GM21423 (cell line): ENCODE results near the gene ELMO1.
"Not testable (repeated sequence)": the region's sequence is repeated elsewhere in the genome, so short reads cannot be mapped to it uniquely, and the experiment has no call there.

ENCODE experiments used
- ATAC-seq: cut with Tn5 transposase; IDR thresholded peaks from one replicate; pipeline ENCODE4 v1.9.1; 2021; ENCODE audit warnings: mild to moderate bottlenecking, moderate library complexity; ENCODE audit not compliant: unreplicated experiment

The ELMO1 gene

GRCh38 chr7:37000511-37000910, 448.2 kb downstream of the ELMO1 start:
- no peak for ATAC-seq

DNA sequence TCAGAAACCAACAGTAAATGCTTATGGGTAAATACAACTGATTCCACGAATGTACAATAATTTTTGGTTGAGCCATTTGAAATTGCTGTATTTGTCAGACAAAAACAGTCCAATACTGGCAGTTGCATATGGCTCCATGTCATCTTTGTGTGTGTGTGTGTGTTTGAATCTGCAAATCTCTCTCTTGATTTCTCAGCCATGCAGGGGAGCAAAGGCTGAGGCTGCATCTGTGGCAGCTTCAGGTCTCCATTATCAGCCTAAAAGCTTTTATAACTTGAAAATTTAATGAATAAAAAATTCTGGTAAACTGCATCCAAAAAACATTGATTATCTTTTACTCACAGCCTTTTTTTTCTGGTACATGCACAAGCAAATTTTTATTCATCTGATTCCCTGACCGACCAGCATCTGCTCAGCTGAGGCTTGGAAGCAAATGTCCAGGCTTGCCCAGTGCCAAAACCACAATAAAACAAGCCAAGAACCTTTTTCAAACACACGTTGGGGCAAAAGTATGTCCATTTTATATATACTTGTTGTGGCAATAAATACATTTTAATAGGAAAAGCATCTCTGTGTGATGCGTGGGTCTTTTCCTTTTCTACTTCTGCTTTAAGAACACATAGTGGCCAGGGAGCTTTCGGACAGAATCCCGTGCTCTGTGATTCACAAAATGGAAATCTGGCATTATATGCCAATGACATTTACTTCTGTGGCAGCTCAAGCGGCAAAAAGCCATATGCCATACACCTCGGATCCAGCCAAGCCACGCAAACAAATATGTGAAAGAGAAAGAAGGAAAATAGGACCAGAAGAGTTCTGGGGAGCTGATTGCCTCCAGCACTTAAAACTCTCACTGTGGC, 448.8 kb downstream of the ELMO1 start:
- no peak for ATAC-seq

GRCh38 chr7:36995776-36996175, 452.9 kb downstream of the ELMO1 start:
- no peak for ATAC-seq

- ATAC-seq: no peak
Observed at GRCh38 chr7:36994456-36995112, 454.1 kb downstream of the ELMO1 start.

- ATAC-seq: no peak
Observed at GRCh38 chr7:36986948-36987724, 461.5 kb downstream of the ELMO1 start.

DNA sequence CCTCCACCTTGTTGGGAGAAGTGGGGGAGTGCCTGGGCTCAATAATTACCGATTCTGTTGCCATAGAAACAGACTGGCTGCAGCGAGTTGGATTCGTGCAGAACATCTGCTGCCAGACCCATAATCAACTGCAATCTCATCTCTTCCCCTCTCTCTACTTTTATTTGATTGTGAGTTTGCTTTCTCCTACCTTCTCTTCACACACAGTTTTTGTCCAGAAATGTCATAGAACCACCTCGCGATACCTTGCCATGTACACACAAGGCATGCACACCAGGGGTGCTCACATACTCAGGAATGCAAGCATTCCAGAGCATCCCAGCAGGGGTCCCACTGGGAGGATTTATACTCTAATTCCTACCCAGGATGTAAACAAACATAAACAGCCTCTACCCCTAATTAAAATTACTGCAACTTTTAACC, 462.1 kb downstream of the ELMO1 start:
- no peak for ATAC-seq

DNA sequence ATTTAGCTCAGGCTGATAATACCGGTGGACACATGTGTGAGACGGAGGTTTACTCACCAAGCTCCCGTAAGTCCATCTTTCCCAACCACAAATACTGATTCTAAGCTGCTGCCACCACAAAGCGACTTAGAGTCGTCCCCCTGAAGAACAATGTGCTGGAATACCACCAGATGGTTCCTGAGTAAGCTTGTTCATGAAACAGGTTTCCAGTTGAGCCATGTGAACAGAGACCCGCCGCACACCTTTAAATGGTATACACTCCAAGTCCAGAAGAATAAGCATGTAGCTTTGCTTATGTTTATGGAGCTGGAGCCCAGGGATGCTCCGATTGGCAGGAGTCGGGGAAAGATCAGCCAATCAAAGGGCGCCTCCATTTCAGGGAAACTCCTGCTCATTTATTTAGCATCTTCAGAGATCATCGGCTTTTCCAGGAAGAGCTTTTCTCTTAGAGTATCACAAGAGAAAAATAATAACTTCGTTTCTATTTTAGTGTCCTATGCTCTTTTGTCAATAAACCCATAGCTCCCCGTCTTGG, 462.7 kb downstream of the ELMO1 start:
- ATAC-seq: no peak

DNA sequence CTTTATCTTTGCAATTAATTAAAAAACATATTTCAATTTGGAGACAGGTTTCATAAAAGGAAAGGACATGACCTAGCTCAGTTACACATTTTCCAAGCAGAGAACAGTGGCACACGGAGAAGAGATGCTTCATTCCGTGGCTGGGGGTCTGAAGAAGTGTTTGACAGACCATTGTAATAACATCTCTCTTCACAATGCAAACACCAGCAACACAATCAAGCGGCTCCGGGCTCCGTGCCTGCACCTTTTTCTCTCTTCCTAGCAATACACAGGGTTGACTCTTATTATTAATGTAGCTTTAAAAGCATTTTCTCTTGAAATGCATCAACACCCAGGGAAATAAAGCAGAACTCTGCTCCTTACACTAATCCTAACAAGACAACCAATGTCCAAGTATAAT, 463.3 kb downstream of the ELMO1 start:
- no peak for ATAC-seq

DNA sequence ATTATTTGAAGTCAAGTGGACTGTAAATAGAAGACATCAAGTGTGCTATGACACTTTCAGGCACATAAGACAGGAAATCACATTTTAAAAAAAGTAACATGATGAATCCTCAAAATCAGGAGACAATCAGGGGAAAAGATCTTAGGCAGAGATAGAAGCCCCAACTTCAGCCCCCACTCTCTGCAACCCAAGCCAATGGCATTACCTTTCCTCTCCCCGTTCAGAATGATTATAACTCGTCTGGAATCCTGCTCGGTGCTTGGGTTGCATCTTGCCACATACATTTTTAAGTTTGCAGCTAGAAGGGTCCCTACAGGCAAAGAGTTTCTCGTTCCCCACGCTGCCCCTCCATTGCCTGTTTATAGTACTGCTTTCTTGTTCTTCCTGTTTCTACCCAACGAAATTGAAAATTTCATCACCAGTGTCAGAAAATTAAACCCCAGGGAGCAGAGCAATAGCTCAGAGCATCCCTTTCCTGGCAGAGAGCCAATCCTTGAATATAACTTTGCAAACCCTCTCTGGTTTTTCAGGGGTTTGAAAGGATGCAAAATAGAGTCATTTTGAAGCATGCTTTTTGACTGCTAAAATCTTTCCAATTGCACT, 463.9 kb downstream of the ELMO1 start:
- ATAC-seq: no peak

DNA sequence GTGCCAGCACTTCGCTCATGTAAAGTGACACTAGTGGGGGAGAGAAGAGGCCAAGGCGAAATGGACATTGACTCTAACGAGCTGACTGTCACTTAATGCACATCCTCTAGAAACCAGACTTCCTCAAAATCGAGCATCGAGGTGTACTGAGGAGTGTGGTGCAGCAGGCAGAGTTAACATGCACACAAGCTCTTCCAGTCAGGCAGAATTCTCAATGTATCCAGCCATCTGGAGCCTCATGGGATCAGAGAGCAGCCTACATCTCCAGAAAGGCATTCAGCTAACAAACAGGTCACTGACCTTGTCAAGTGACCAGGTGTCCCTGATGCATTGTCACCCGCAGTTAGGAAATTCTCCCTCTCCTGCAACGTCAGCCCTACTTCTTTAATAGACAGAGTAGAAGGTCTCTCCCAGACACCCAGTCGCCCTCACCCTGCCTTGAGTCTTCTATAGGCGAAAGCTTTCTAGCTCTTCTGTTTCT, 464.6 kb downstream of the ELMO1 start:
- no peak for ATAC-seq

DNA sequence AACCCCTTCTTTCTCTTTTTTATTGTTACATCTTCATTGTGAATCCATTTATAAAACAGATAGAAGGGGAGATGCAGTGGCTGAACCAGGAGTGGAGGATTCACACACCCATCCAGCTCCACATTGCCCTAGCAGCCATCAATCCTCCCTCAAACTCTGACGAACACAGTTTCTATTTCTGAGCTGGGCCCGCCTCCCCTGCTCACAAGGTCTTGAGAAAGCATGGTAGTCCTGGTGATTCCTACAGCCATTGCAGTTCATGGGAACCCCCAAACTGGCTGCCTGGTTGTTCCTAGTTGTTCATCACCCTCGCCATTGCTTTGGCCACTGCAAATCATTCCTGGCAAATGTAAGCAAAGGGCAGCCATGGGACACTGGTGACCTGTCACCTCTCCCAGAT, 465.9 kb downstream of the ELMO1 start:
- no peak for ATAC-seq

DNA sequence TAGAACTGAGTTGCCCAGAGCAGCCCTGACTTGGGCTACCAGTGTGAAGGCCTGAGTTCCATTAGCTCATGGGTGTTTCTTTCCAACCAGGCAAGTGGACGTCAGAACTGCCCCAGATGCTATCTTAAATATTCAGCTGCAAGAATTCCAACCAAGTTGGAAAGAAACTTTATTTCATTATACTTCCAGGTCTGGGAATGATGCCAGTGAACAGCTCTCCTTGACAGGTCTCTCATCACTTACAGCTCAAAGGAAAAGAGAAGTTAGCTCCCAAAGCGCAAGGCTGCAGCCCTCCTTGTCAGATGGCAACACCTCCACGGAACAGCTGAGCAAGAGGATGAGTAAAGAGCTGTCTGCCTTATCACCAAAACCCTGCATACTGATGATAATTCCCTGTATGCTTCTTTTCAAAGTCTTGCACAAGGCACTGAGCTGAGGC, 468.8 kb downstream of the ELMO1 start:
- ATAC-seq: no peak

DNA sequence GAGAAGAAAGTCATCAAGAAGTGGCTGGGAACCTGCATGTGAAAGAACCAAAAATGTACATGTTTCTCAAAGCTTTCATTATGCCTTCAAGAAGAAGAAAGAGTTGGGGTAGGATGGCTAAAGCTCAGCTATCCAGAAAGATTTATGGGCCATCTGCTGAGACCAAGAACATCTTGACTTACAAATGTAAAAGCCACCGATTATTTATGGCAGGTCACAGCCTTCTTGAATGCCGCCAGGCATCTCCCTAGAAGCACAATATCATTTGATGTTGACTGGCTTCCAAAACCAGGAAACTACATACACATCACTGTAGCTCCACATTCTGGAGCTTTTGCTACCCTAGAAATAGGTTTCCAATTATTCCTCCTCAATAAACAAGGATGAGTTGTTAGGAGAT, 470.2 kb downstream of the ELMO1 start:
- no peak for ATAC-seq

DNA sequence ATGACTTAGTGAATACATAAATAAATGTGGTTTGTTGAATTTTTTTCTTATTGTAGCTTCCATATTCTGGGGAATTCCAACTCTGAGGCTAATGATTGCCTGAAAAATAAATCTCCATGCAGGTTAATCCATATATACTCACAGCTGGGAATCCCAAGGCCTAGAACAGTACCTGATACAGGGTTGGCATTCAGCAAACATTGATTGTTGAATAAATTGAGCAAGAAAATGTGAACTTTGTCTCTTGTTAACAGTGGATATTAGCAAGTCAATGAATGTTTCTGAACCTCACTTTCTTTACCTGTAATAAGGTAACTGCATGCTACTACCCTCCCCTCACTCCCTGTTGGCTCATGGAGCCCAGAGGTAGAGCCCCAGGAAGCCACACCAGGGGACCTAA, 470.8 kb downstream of the ELMO1 start:
- no peak for ATAC-seq

- not testable (repeated sequence) for ATAC-seq
Observed at GRCh38 chr7:36973534-36973933, 475.1 kb downstream of the ELMO1 start.

GRCh38 chr7:36972140-36972518, 476.5 kb downstream of the ELMO1 start:
- no peak for ATAC-seq

DNA sequence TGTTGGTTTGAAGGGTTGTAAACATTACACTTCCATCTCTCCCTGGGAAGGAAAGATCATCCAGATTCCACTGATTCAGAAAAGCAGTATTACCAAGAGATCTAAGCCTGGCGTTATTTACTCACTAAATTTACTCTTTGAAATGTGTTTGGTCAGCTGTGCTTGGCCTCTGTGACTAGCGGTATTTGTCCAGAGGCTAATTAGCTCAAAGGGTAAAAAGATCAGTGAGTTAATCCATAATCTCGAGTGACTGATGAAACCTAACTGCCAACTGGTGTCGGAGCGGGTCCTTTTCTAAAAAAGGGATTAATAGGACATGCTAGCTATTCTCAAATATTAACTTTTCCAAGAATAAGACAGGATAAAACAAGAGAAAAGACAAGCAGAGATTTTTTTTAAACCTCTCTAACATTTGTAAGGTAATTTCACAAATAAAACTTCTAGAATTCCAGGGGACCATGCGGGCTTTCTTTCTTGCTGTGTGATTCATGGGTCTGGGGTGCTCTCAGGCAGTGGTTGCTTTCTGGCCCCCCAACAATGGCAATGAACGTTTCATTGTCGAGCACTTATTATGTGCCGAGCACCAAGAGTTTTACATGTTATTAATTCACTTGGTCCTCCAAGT, 477.0 kb downstream of the ELMO1 start:
- ATAC-seq: no peak

GRCh38 chr7:36970551-36971514, 477.8 kb downstream of the ELMO1 start:
- ATAC-seq: no peak

- ATAC-seq: no peak
Observed at GRCh38 chr7:36969376-36969775, 479.3 kb downstream of the ELMO1 start.
